GM21786 (cell line): ENCODE data around the gene AGFG1.

ENCODE experiments used
- ATAC-seq: cut with Tn5 transposase; IDR thresholded peaks from one replicate; pipeline ENCODE4 v1.9.1; 2021; ENCODE audit not compliant: unreplicated experiment

The AGFG1 gene

GRCh38 chr2:227460833-227461232 is 11.1 kb upstream of the AGFG1 start:
- no peak for ATAC-seq

- ATAC-seq: peak; percentile 19
Observed at GRCh38 chr2:227461811-227462461, 10.0 kb upstream of the AGFG1 start.

GRCh38 chr2:227462462-227462951 is 9.4 kb upstream of the AGFG1 start:
- peak; percentile 48 for ATAC-seq

- ATAC-seq: peak; percentile 29
Observed at GRCh38 chr2:227462972-227463931, 8.7 kb upstream of the AGFG1 start.

- ATAC-seq: no peak
Observed at GRCh38 chr2:227464361-227464760, 7.6 kb upstream of the AGFG1 start.

GRCh38 chr2:227464851-227465250 is 7.1 kb upstream of the AGFG1 start:
- ATAC-seq: no peak

GRCh38 chr2:227466887-227467600 is 4.9 kb upstream of the AGFG1 start:
- no peak for ATAC-seq

GRCh38 chr2:227471412-227471811 is 544 bp upstream of the AGFG1 start:
- ATAC-seq: no peak

GRCh38 chr2:227472265-227473121 is 537 bp downstream of the AGFG1 start:
- peak; percentile 56 for ATAC-seq

GRCh38 chr2:227473122-227473461 is 1.1 kb downstream of the AGFG1 start:
- ATAC-seq: no peak

- no peak for ATAC-seq
Observed at GRCh38 chr2:227473806-227474205, 1.9 kb downstream of the AGFG1 start.

GRCh38 chr2:227474410-227474809 is 2.5 kb downstream of the AGFG1 start:
- ATAC-seq: no peak

GRCh38 chr2:227477291-227477690 is 5.3 kb downstream of the AGFG1 start:
- no peak for ATAC-seq

GRCh38 chr2:227479865-227480475 is 8.0 kb downstream of the AGFG1 start:
- ATAC-seq: peak; percentile 46

GRCh38 chr2:227480528-227480927 is 8.6 kb downstream of the AGFG1 start:
- ATAC-seq: peak; percentile 27

GRCh38 chr2:227482638-227483340 is 10.8 kb downstream of the AGFG1 start:
- ATAC-seq: peak; percentile 88

GRCh38 chr2:227485429-227485828 is 13.5 kb downstream of the AGFG1 start:
- ATAC-seq: no peak

GRCh38 chr2:227486688-227487087 is 14.7 kb downstream of the AGFG1 start:
- ATAC-seq: no peak

- no peak for ATAC-seq
Observed at GRCh38 chr2:227488045-227488444, 16.1 kb downstream of the AGFG1 start.
